GM12892 (cell line): ENCODE data around the gene CEP128.

Experiments
- DNase-seq: peaks from one replicate; pipeline ENCODE4 v3.0.0; 2011; ENCODE audit not compliant: insufficient read length
- FAIRE-seq: peaks from 2 replicates; lab custom pipeline; 2011; peaks lifted over from hg19 to GRCh38; lab: Jason Lieb, UNC
- POLR2A ChIP-seq: IDR thresholded peaks from 2 replicates; pipeline ENCODE4 v1.6.1; 2011; ENCODE audit warnings: low read depth, low read length, control low read depth
- POLR2AphosphoS5 ChIP-seq: IDR thresholded peaks from 2 replicates; pipeline ENCODE4 v1.6.1; 2011; ENCODE audit warnings: low read depth, low read length, control low read depth
- TAF1 ChIP-seq: IDR thresholded peaks from 2 replicates; pipeline ENCODE4 v1.6.1; 2011; ENCODE audit warnings: low read depth, mild to moderate bottlenecking, control low read depth, low read length, borderline replicate concordance

Gene CEP128

GRCh38 chr14:80447392-80447791 is 494.1 kb downstream of the CEP128 start:
- no peak for TF ChIP-seq POLR2AphosphoS5
- no peak for TF ChIP-seq POLR2A
- TF ChIP-seq TAF1 = no peak
- no peak for DNase-seq
- no peak for FAIRE-seq
